Activated CD8-positive, alpha-beta T cell treated with anti-CD3 and anti-CD28 coated beads for 36 hours (primary cell): ENCODE results near the gene CBFA2T3. TPM values are rescaled to one million over a fixed set of nuclear protein-coding genes. Genes with fewer than 3 reads are reported as not detected.

Experiments used
- ATAC-seq: fragments of 200-7000 bp; cut with Tn5 transposase; one replicate; pipeline ENCODE4 v1.10.0; 2021; ENCODE audit warnings: mild to moderate bottlenecking, moderate library complexity
- CTCF ChIA-PET: fragments of 350-600 bp; sonication (Branson Sonifier 250); formaldehyde crosslinking; loops from one replicate; lab custom pipeline; 2021; ENCODE audit warnings: antibody characterized with exemption; lab: Charles Lee
- POLR2A ChIA-PET: fragments of 350-600 bp; sonication (Branson Sonifier 250); formaldehyde crosslinking; loops from one replicate; lab custom pipeline; 2021; ENCODE audit warnings: antibody characterized with exemption; lab: Charles Lee
- DNase-seq: peaks from one replicate; pipeline ENCODE4 v3.0.0-alpha.2; 2020
- H3K27ac Mint-ChIP-seq: one replicate; pipeline ENCODE4 v1.8.0; 2021; ENCODE audit warnings: mild to moderate bottlenecking, mixed read lengths
- H3K27me3 Mint-ChIP-seq: one replicate; pipeline ENCODE4 v1.8.0; 2021; ENCODE audit warnings: mixed read lengths
- H3K36me3 Mint-ChIP-seq: one replicate; pipeline ENCODE4 v1.8.0; 2021; ENCODE audit warnings: low read depth, mixed read lengths
- H3K4me1 Mint-ChIP-seq: one replicate; pipeline ENCODE4 v1.8.0; 2021; ENCODE audit warnings: low read depth, mixed read lengths
- H3K4me3 Mint-ChIP-seq: one replicate; pipeline ENCODE4 v1.8.0; 2021; ENCODE audit warnings: mild to moderate bottlenecking, moderate library complexity, mixed read lengths
- H3K9me3 Mint-ChIP-seq: one replicate; pipeline ENCODE4 v1.8.0; 2021; ENCODE audit warnings: mixed read lengths
- CTCF ChIP-seq: fragments of 200-600 bp; IDR thresholded peaks from one replicate; pipeline ENCODE4 v1.8.0; 2022; ENCODE audit warnings: antibody characterized with exemption, mild to moderate bottlenecking
- intact Hi-C: fragments of 100-400 bp; cut with micrococcal nuclease; formaldehyde crosslinking; loops from one replicate; pipeline ENCODE4 v1.10.0; 2022
- total RNA-seq, 2 experiments: library from RNA; stranded (reverse); gene quantifications; one replicate each; pipeline ENCODE4 v1.2.3, GENCODE V29; 2021

The CBFA2T3 gene
- total RNA-seq, 2 experiments from 2014 or later: 0.14 to 0.34 TPM

GRCh38 chr16:88853325-88853941 is 123.6 kb downstream of the CBFA2T3 start:
- ATAC-seq (no peak), DNase-seq (no peak)
- TF ChIP-seq CTCF: no peak
- H3K36me3 Mint-ChIP-seq: peaks cover 5% of the 10 kb centered on the region
- H3K27me3 Mint-ChIP-seq: no peaks in the 10 kb centered on the region
- no peak overlapping the region for H3K4me3 Mint-ChIP-seq
- CTCF ChIA-PET: interaction anchor here (1.0 to 1.2 kb wide), 2 partner anchors 41 to 116 kb away, joined by 3 read pairs; no protein-coding TSS in a partner anchor
- POLR2A ChIA-PET: interaction anchor here (1.3 kb wide), 1 partner anchor 35 kb away, joined by 3 read pairs; no protein-coding TSS in a partner anchor
- intact Hi-C loops: no loop called here
- H3K27ac Mint-ChIP-seq: no peak overlapping the region
- no peaks in the 10 kb centered on the region for H3K9me3 Mint-ChIP-seq
- H3K4me1 Mint-ChIP-seq: peaks cover 26% of the 10 kb centered on the region

GRCh38 chr16:88851616-88852015 is 125.4 kb downstream of the CBFA2T3 start:
- CTCF ChIA-PET: no interaction called here
- no peak for TF ChIP-seq CTCF
- intact Hi-C loops: no loop called here
- Mint-ChIP-seq H3K27ac (no peak overlapping the region), H3K36me3 (peaks cover 4% of the 10 kb centered on the region), H3K27me3 (no peaks in the 10 kb centered on the region), H3K9me3 (no peaks in the 10 kb centered on the region), H3K4me3 (no peak overlapping the region), H3K4me1 (peaks cover 20% of the 10 kb centered on the region)
- DNase-seq: no peak
- POLR2A ChIA-PET: interaction anchor here (0.7 to 1.2 kb wide), 2 partner anchors 33 to 41 kb away, joined by 3 read pairs; no protein-coding TSS in a partner anchor
- no peak for ATAC-seq

GRCh38 chr16:88850531-88851199 is 126.3 kb downstream of the CBFA2T3 start:
- TF ChIP-seq CTCF: no peak
- ChIA-PET POLR2A (interaction anchor here (1.2 kb wide), 1 partner anchor 40 kb away, joined by 3 read pairs; no protein-coding TSS in a partner anchor), CTCF (no interaction called here)
- Mint-ChIP-seq H3K36me3 (peaks cover 4% of the 10 kb centered on the region), H3K9me3 (no peaks in the 10 kb centered on the region), H3K27ac (no peak overlapping the region), H3K4me1 (peaks cover 16% of the 10 kb centered on the region), H3K4me3 (no peak overlapping the region), H3K27me3 (no peaks in the 10 kb centered on the region)
- DNase-seq (no peak), ATAC-seq (no peak)
- intact Hi-C loops: no loop called here

- ChIA-PET CTCF (no interaction called here), POLR2A (interaction anchor here (0.9 to 1.7 kb wide), 2 partner anchors 9 to 10 kb away, joined by 4 read pairs; no protein-coding TSS in a partner anchor)
- Mint-ChIP-seq H3K4me3 (no peak overlapping the region), H3K36me3 (peaks cover 4% of the 10 kb centered on the region), H3K4me1 (peaks cover 2% of the 10 kb centered on the region), H3K27ac (no peak overlapping the region), H3K27me3 (no peaks in the 10 kb centered on the region), H3K9me3 (no peaks in the 10 kb centered on the region)
- ATAC-seq (no peak), DNase-seq (no peak)
- intact Hi-C loops: loop anchor here (10.0 kb wide), 1 partner anchor 56 kb away; no protein-coding TSS in a partner anchor
- TF ChIP-seq CTCF: no peak
These were observed 128.4 kb downstream of the CBFA2T3 start for GRCh38 chr16:88848557-88848956.

GRCh38 chr16:88847654-88848053 is 129.4 kb downstream of the CBFA2T3 start:
- Mint-ChIP-seq H3K4me1 (peaks cover 2% of the 10 kb centered on the region), H3K27me3 (no peaks in the 10 kb centered on the region), H3K4me3 (no peak overlapping the region), H3K27ac (no peak overlapping the region), H3K36me3 (peaks cover 4% of the 10 kb centered on the region), H3K9me3 (no peaks in the 10 kb centered on the region)
- DNase-seq: no peak
- ChIA-PET CTCF (interaction anchor here (1.7 kb wide), 1 partner anchor 32 kb away, joined by 3 read pairs; no protein-coding TSS in a partner anchor), POLR2A (no interaction called here)
- ATAC-seq: no peak
- intact Hi-C loops: loop anchor here (10.0 kb wide), 1 partner anchor 57 kb away; no protein-coding TSS in a partner anchor
- no peak for TF ChIP-seq CTCF
